HL-60 (cell line): Measurements from ENCODE around the gene C8G.

Experiments
- DNase-seq, 2 experiments: peaks; one replicate each; pipeline ENCODE4 v3.0.0-alpha.2; 2010 to 2020; ENCODE audit warnings: low read depth in 1 of 2, low spot score in 1 of 2
- H3K27ac ChIP-seq: fragments of 250-450 bp; sonication (Bioruptor Pico); replicated peaks from 2 replicates; pipeline ENCODE4 v1.5.1; 2020; ENCODE audit warnings: mild to moderate bottlenecking, moderate library complexity
- H3K27me3 ChIP-seq: fragments of 250-450 bp; sonication (Bioruptor Pico); 2 replicates; pipeline ENCODE4 v1.5.1; 2021; ENCODE audit warnings: mild to moderate bottlenecking, moderate library complexity; ENCODE audit not compliant: insufficient read depth, poor library complexity, severe bottlenecking
- H3K4me3 ChIP-seq: replicated peaks from 2 replicates; pipeline ENCODE4 v1.5.1; 2011; ENCODE audit warnings: mild to moderate bottlenecking, control low read depth, low read length; ENCODE audit not compliant: insufficient read depth
- CTCF ChIP-seq: IDR thresholded peaks from one replicate; pipeline ENCODE4 v1.5.1; 2011; ENCODE audit warnings: low read length, control low read depth, inconsistent platforms; ENCODE audit not compliant: insufficient read depth
- GABPA ChIP-seq: IDR thresholded peaks from 2 replicates; pipeline ENCODE4 v1.6.1; 2012; ENCODE audit warnings: low read depth
- POLR2AphosphoS5 ChIP-seq: IDR thresholded peaks from 2 replicates; pipeline ENCODE4 v1.6.1; 2012; ENCODE audit warnings: low read depth
- REST ChIP-seq: IDR thresholded peaks from 2 replicates; pipeline ENCODE4 v1.6.1; 2012; ENCODE audit warnings: low read depth; ENCODE audit not compliant: insufficient replicate concordance
- SPI1 ChIP-seq: IDR thresholded peaks from 2 replicates; pipeline ENCODE4 v1.6.1; 2012; ENCODE audit warnings: low read depth, mild to moderate bottlenecking, borderline replicate concordance

Gene C8G

GRCh38 chr9:136958898-136959850, 14.1 kb downstream of the C8G start:
- Histone ChIP-seq H3K27ac (no peak overlapping the region), H3K27me3 (no peaks in the 10 kb centered on the region), H3K4me3 (no peak overlapping the region)
- TF ChIP-seq REST (no peak), CTCF (no peak), SPI1 (no peak), GABPA (no peak), POLR2AphosphoS5 (no peak)
- no peak for DNase-seq

GRCh38 chr9:136960212-136960937, 15.3 kb downstream of the C8G start:
- no peak for DNase-seq
- Histone ChIP-seq H3K27ac (no peak overlapping the region), H3K27me3 (no peaks in the 10 kb centered on the region), H3K4me3 (no peak overlapping the region)
- TF ChIP-seq GABPA (no peak), SPI1 (no peak), POLR2AphosphoS5 (no peak), REST (no peak), CTCF (no peak)

GRCh38 chr9:136960938-136961275, 15.9 kb downstream of the C8G start:
- no peak for DNase-seq
- Histone ChIP-seq H3K4me3 (no peak overlapping the region), H3K27ac (no peak overlapping the region), H3K27me3 (no peaks in the 10 kb centered on the region)
- TF ChIP-seq POLR2AphosphoS5 (no peak), REST (no peak), SPI1 (no peak), GABPA (no peak), CTCF (no peak)
